ENCODE measurements around the gene SOX12. TPM values are rescaled to one million over a fixed set of nuclear protein-coding genes. Genes with fewer than 3 reads are reported as not detected.

Gene SOX12
- total and polyA plus RNA-seq, 11 donors: 5.4 to 19.9 (median 10.6) TPM

- ATAC-seq (peak; percentile 14 to 76 (median 64)), DNase-seq (peak; percentile 73 to 84 (median 74))
- intact Hi-C loops (cut with DNase I): loop anchor here in 4 of 10 donors (2.0 to 5.0 kb wide), 4 partner anchors 22 to 306 kb away; partner anchors contain the start of genes CSNK2A1 (in 1 of the 4), RBCK1 (in 1 of the 4), SOX12 (in 1 of the 4) and SRXN1 (in 1 of the 4)
- H3K4me1 ChIP-seq: peaks cover 0 to 35% (median 11%) of the 10 kb centered on the region in 12 donors
- peak in 1 of 2 donors; percentile 44 for TF ChIP-seq POLR2A (IDR thresholded peaks at IDR 0.05)
- no peak for TF ChIP-seq CTCF (IDR thresholded peaks at IDR 0.05)
- peak within 1 kb of the TSS; percentile 69 to 97 (median 82) for H3K4me3 ChIP-seq
- H3K36me3 ChIP-seq: peaks cover 0 to 23% (median 0%) of the 10 kb centered on the region in 9 donors
- H3K27ac ChIP-seq: peak within 1 kb of the TSS; percentile 88 to 99 (median 95)
- 0 to 2% (median 1%) methylated on average over 39 to 50 of the region's 50 CpGs for WGBS, 4 donors
- H3K27me3 ChIP-seq: no peaks in the 10 kb centered on the region
- H3K9me3 ChIP-seq: peaks cover 0 to 5% (median under 1%) of the 10 kb centered on the region in 12 donors
Measured at GRCh38 chr20:346640-347316, 21.4 kb downstream of the SOX12 start, which contains the start of gene NRSN2. Gene NRSN2, plus strand, starts transcription at chr20:347111. Its CDS starts 2,533 bp downstream, at chr20:349644.

GRCh38 chr20:347317-347639, 21.9 kb downstream of the SOX12 start:
- intact Hi-C loops (cut with DNase I): loop anchor here in 4 of 10 donors (2.0 to 5.0 kb wide), 4 partner anchors 22 to 305 kb away; partner anchors contain the start of genes CSNK2A1 (in 1 of the 4), RBCK1 (in 1 of the 4), SOX12 (in 1 of the 4) and SRXN1 (in 1 of the 4)
- no peak for TF ChIP-seq POLR2A (IDR thresholded peaks at IDR 0.05)
- no peak for TF ChIP-seq CTCF (IDR thresholded peaks at IDR 0.05)
- H3K27ac ChIP-seq: peak overlapping the region; percentile 88 to 99 (median 95)
- DNase-seq: no peak
- no peak for ATAC-seq
- peaks cover 0 to under 1% (median 0%) of the 10 kb centered on the region in 12 donors for H3K9me3 ChIP-seq
- H3K4me3 ChIP-seq: peak overlapping the region; percentile 69 to 97 (median 82)
- peaks cover 0 to 24% (median 0%) of the 10 kb centered on the region in 9 donors for H3K36me3 ChIP-seq
- H3K4me1 ChIP-seq: peaks cover 0 to 35% (median 11%) of the 10 kb centered on the region in 12 donors
- no peaks in the 10 kb centered on the region for H3K27me3 ChIP-seq
- WGBS, 4 donors: 0 to 1% (median 0%) methylated on average over 9 to 19 of the region's 19 CpGs

- peak; percentile 81 to 90 (median 90) for ATAC-seq
- TF ChIP-seq CTCF (IDR thresholded peaks at IDR 0.05): no peak
- peak in 1 of 2 donors; percentile 61 for TF ChIP-seq POLR2A (IDR thresholded peaks at IDR 0.05)
- Histone ChIP-seq H3K27ac (peak overlapping the region; percentile 88 to 99 (median 95)), H3K27me3 (no peaks in the 10 kb centered on the region), H3K4me3 (peak overlapping the region; percentile 69 to 97 (median 82)), H3K4me1 (peaks cover 0 to 35% (median 11%) of the 10 kb centered on the region in 12 donors), H3K36me3 (peaks cover 0 to 30% (median 0%) of the 10 kb centered on the region in 9 donors), H3K9me3 (no peaks in the 10 kb centered on the region)
- DNase-seq: peak; percentile 93 to 96 (median 95)
- intact Hi-C loops (cut with DNase I): loop anchor here in 4 of 10 donors (2.0 to 5.0 kb wide), 5 partner anchors 23 to 304 kb away; partner anchors contain the start of genes CSNK2A1 (in 1 of the 4), RBCK1 (in 1 of the 4), SOX12 (in 1 of the 4) and SRXN1 (in 1 of the 4)
- 0 to 1% (median 1%) methylated on average over 47 to 61 of the region's 61 CpGs for WGBS, 4 donors
Measured at GRCh38 chr20:347640-348484, 22.5 kb downstream of the SOX12 start.

Measured in heart left ventricle (tissue), 16 donors.